C4-2B (cell line): ENCODE data around the gene MEGF11.

ENCODE experiments used
- CTCF ChIP-seq: fragments of 450-650 bp; conservative IDR thresholded peaks from 2 replicates; pipeline ENCODE4 v1.5.1; 2017; ENCODE audit warnings: mild to moderate bottlenecking
- ZFX ChIP-seq: fragments of 450-650 bp; IDR thresholded peaks from 2 replicates; pipeline ENCODE4 v1.6.1; 2017

GRCh38 chr15:66072616-66073361, 180.8 kb downstream of the MEGF11 start:
- no peak for TF ChIP-seq CTCF
- TF ChIP-seq ZFX: no peak
